HFF-Myc (cell line): Measurements from ENCODE around the gene TRAPPC10.

Experiments
- DNase-seq: peaks from one replicate; pipeline ENCODE4 v3.0.0-alpha.2; 2011; ENCODE audit warnings: low read depth; ENCODE audit errors: extremely low read depth
- H3K4me3 ChIP-seq: replicated peaks from 2 replicates; pipeline ENCODE4 v1.5.1; 2011; ENCODE audit warnings: low read depth, mild to moderate bottlenecking, control low read depth, low read length
- TF ChIP-seq, protein P1 (sequence below): IDR thresholded peaks from 2 replicates; pipeline ENCODE4 v1.5.1; 2012; ENCODE audit warnings: mild to moderate bottlenecking, low read depth, low read length, control low read depth; ENCODE audit errors: missing control alignments

TRAPPC10 gene

GRCh38 chr21:43975469-43976098 is 36.5 kb upstream of the TRAPPC10 start:
- no peak overlapping the region for H3K4me3 ChIP-seq
- peak; percentile 19 for DNase-seq
- TF ChIP-seq, protein P1, sequence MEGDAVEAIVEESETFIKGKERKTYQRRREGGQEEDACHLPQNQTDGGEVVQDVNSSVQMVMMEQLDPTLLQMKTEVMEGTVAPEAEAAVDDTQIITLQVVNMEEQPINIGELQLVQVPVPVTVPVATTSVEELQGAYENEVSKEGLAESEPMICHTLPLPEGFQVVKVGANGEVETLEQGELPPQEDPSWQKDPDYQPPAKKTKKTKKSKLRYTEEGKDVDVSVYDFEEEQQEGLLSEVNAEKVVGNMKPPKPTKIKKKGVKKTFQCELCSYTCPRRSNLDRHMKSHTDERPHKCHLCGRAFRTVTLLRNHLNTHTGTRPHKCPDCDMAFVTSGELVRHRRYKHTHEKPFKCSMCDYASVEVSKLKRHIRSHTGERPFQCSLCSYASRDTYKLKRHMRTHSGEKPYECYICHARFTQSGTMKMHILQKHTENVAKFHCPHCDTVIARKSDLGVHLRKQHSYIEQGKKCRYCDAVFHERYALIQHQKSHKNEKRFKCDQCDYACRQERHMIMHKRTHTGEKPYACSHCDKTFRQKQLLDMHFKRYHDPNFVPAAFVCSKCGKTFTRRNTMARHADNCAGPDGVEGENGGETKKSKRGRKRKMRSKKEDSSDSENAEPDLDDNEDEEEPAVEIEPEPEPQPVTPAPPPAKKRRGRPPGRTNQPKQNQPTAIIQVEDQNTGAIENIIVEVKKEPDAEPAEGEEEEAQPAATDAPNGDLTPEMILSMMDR = peak; percentile 94

DNA sequence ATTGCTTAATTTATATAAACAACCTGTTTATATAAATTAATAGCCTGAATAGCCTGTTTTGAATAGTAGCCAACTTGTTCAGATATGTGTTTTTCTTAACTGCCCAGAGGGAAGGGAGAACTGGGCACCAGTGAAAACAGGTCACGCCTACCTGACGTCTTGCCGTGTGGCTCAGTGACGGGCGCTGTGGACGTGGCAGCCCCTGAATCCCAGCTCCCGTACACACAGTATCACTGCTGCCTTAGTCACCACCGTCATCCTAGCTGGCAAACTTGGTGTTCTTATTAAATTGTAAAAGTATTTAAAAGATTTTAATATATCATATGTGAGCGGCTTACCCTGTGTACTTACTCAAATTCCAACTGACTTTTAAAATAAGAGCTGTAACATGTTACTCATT is 35.4 kb upstream of the TRAPPC10 start:
- DNase-seq = no peak
- TF ChIP-seq, protein P1 = no peak
- no peak overlapping the region for H3K4me3 ChIP-seq

- no peak for DNase-seq
- TF ChIP-seq, protein P1 = no peak
- H3K4me3 ChIP-seq = no peak overlapping the region
Observed at GRCh38 chr21:43978060-43978459, 34.0 kb upstream of the TRAPPC10 start.

GRCh38 chr21:43979654-43980053 is 32.5 kb upstream of the TRAPPC10 start:
- TF ChIP-seq, protein P1 = no peak
- H3K4me3 ChIP-seq = no peak overlapping the region
- no peak for DNase-seq

- TF ChIP-seq, protein P1 = no peak
- H3K4me3 ChIP-seq = no peak overlapping the region
- no peak for DNase-seq
Observed at GRCh38 chr21:43981151-43981870, 30.8 kb upstream of the TRAPPC10 start.

- DNase-seq = no peak
- H3K4me3 ChIP-seq = no peak overlapping the region
- TF ChIP-seq, protein P1 = no peak
Observed at GRCh38 chr21:43981871-43982210, 30.3 kb upstream of the TRAPPC10 start.

- TF ChIP-seq, protein P1 = no peak
- DNase-seq = no peak
- H3K4me3 ChIP-seq = no peak overlapping the region
Observed at GRCh38 chr21:43982489-43983078, 29.5 kb upstream of the TRAPPC10 start.
